ENCODE results near the gene SCAPER.

GRCh38 chr15:76346669-76347481 lies 558.3 kb downstream of the SCAPER start:
- TF ChIP-seq CTCF (IDR thresholded peaks at IDR 0.05 in 8 of 11, conservative IDR thresholded peaks at IDR 0.05 in 3 of 11) (no peak), POLR2A (IDR thresholded peaks at IDR 0.05) (no peak)
